Skin of body (tissue), 2 donors: Measurements from ENCODE around the gene AANAT. TPM values are rescaled to one million over a fixed set of nuclear protein-coding genes. Genes with fewer than 3 reads are reported as not detected.

Experiments
- DNase-seq: peaks from one replicate; lab custom pipeline; 2025; lab: John Stamatoyannopoulos, UW
- total RNA-seq: library from RNA; depleted of rRNA; stranded (reverse); fragments of >200 nt; gene quantifications from one replicate; pipeline ENCODE4 v1.2.3, GENCODE V29; 2014

AANAT gene
- not detected for total RNA-seq

- DNase-seq = no peak
Observed at GRCh38 chr17:76467366-76467765, at the start of gene AANAT. Gene AANAT (plus strand): TSS chr17:76467603. CDS start chr17:76468747, 1,144 bp downstream.

GRCh38 chr17:76419576-76420260 is 47.7 kb upstream of the AANAT start:
- DNase-seq = no peak

GRCh38 chr17:76420356-76421043 is 46.9 kb upstream of the AANAT start:
- no peak for DNase-seq

GRCh38 chr17:76421044-76421407 is 46.4 kb upstream of the AANAT start:
- DNase-seq = peak; percentile 73

- DNase-seq = no peak
Observed at GRCh38 chr17:76422406-76422805, 45.0 kb upstream of the AANAT start.

- no peak for DNase-seq
Observed at GRCh38 chr17:76422860-76423259, 44.5 kb upstream of the AANAT start.

GRCh38 chr17:76426853-76427252 is 40.5 kb upstream of the AANAT start:
- no peak for DNase-seq

GRCh38 chr17:76427501-76428231 is 39.7 kb upstream of the AANAT start:
- DNase-seq = peak; percentile 25

GRCh38 chr17:76428511-76428910 is 38.9 kb upstream of the AANAT start:
- DNase-seq = no peak

GRCh38 chr17:76431509-76431908 is 35.9 kb upstream of the AANAT start:
- no peak for DNase-seq

GRCh38 chr17:76432004-76432403 is 35.4 kb upstream of the AANAT start:
- peak; percentile 31 for DNase-seq

- no peak for DNase-seq
Observed at GRCh38 chr17:76432712-76433336, 34.6 kb upstream of the AANAT start.

- no peak for DNase-seq
Observed at GRCh38 chr17:76433693-76434092, 33.7 kb upstream of the AANAT start.

- DNase-seq = no peak
Observed at GRCh38 chr17:76434870-76435269, 32.5 kb upstream of the AANAT start.

GRCh38 chr17:76435751-76436150 is 31.7 kb upstream of the AANAT start:
- no peak for DNase-seq

GRCh38 chr17:76437467-76438402 is 29.7 kb upstream of the AANAT start:
- no peak for DNase-seq

- DNase-seq = no peak
Observed at GRCh38 chr17:76438906-76439305, 28.5 kb upstream of the AANAT start.

- DNase-seq = no peak
Observed at GRCh38 chr17:76439314-76439928, 28.0 kb upstream of the AANAT start.

- no peak for DNase-seq
Observed at GRCh38 chr17:76440751-76441362, 26.5 kb upstream of the AANAT start.
